ENCODE measurements around the gene ERO1A.
"Not testable (repeated sequence)": the region's sequence is repeated elsewhere in the genome, so short reads cannot be mapped to it uniquely, and the experiment has no call there.

The ERO1A gene

GRCh38 chr14:52695481-52696091, at the start of gene ERO1A:
TSS of gene ERO1A (minus strand) at chr14:52695558. CDS start at chr14:52695481, 77 bp downstream.
- DNase-seq (ENCODE audit: low spot score), result peak; percentile 48
- no peak for FAIRE-seq

- DNase-seq (ENCODE audit: low spot score) (no peak), FAIRE-seq (no peak)
These were observed 46.5 kb upstream of the ERO1A start for GRCh38 chr14:52741865-52742264.

GRCh38 chr14:52740751-52741150, 45.4 kb upstream of the ERO1A start:
- no peak for DNase-seq (ENCODE audit: low spot score)
- FAIRE-seq, result no peak

GRCh38 chr14:52738409-52738808, 43.1 kb upstream of the ERO1A start:
- FAIRE-seq, result no peak

GRCh38 chr14:52735921-52736489, 40.6 kb upstream of the ERO1A start:
- FAIRE-seq, result no peak
- no peak for DNase-seq (ENCODE audit: low spot score)

More at GRCh38 chr14:52738409-52738808, 43.1 kb upstream of the ERO1A start:
- no peak for DNase-seq (ENCODE audit: low spot score)

GRCh38 chr14:52733824-52734223, 38.5 kb upstream of the ERO1A start:
- FAIRE-seq, result no peak
- no peak for DNase-seq (ENCODE audit: low spot score)

GRCh38 chr14:52730709-52731111, 35.4 kb upstream of the ERO1A start:
- FAIRE-seq, result no peak
- DNase-seq (ENCODE audit: low spot score), result no peak

GRCh38 chr14:52729925-52730708, 34.8 kb upstream of the ERO1A start, which contains the start of gene STYX:
TSS of gene STYX (plus strand) at chr14:52730166. CDS start at chr14:52730475, 309 bp downstream.
- peak; percentile 49 for FAIRE-seq

GRCh38 chr14:52729585-52729924, 34.2 kb upstream of the ERO1A start:
- no peak for DNase-seq (ENCODE audit: low spot score)
- FAIRE-seq, result no peak

More at GRCh38 chr14:52729925-52730708, 34.8 kb upstream of the ERO1A start, which contains the start of gene STYX:
- DNase-seq (ENCODE audit: low spot score), result peak; percentile 78

GRCh38 chr14:52729035-52729434, 33.7 kb upstream of the ERO1A start:
- FAIRE-seq; DNase-seq (ENCODE audit: low spot score): not testable (repeated sequence)

GRCh38 chr14:52727509-52727908, 32.2 kb upstream of the ERO1A start:
- not testable (repeated sequence) for FAIRE-seq; DNase-seq (ENCODE audit: low spot score)

- FAIRE-seq (no peak), DNase-seq (ENCODE audit: low spot score) (no peak)
These were observed 28.9 kb upstream of the ERO1A start for GRCh38 chr14:52724360-52724644.

GRCh38 chr14:52723514-52724359, 28.4 kb upstream of the ERO1A start:
- FAIRE-seq, result no peak
- DNase-seq (ENCODE audit: low spot score), result no peak

- DNase-seq (ENCODE audit: low spot score), result no peak
- no peak for FAIRE-seq
These were observed 20.8 kb upstream of the ERO1A start for GRCh38 chr14:52716155-52716554.

- FAIRE-seq (no peak), DNase-seq (ENCODE audit: low spot score) (no peak)
These were observed 16.3 kb upstream of the ERO1A start for GRCh38 chr14:52711666-52712065.

- peak; percentile 62 for DNase-seq (ENCODE audit: low spot score)
- FAIRE-seq, result no peak
These were observed 11.7 kb upstream of the ERO1A start, which contains the start of gene PSMC6 for GRCh38 chr14:52706724-52707706. TSS of gene PSMC6 (plus strand) at chr14:52707200. CDS start at chr14:52707220, 20 bp downstream.

GRCh38 chr14:52706286-52706685, 10.9 kb upstream of the ERO1A start:
- no peak for DNase-seq (ENCODE audit: low spot score)

GRCh38 chr14:52703664-52704063, 8.3 kb upstream of the ERO1A start:
- no peak for FAIRE-seq
- DNase-seq (ENCODE audit: low spot score), result no peak

More at GRCh38 chr14:52706286-52706685, 10.9 kb upstream of the ERO1A start:
- no peak for FAIRE-seq

GRCh38 chr14:52703225-52703624, 7.9 kb upstream of the ERO1A start:
- DNase-seq (ENCODE audit: low spot score), result peak; percentile 60

GRCh38 chr14:52701223-52701622, 5.9 kb upstream of the ERO1A start:
- FAIRE-seq, result no peak

More at GRCh38 chr14:52703225-52703624, 7.9 kb upstream of the ERO1A start:
- FAIRE-seq, result no peak

More at GRCh38 chr14:52701223-52701622, 5.9 kb upstream of the ERO1A start:
- no peak for DNase-seq (ENCODE audit: low spot score)
